Neuron (in vitro differentiated cells): Measurements from ENCODE around the gene OCIAD1.
"Not testable (repeated sequence)": the region's sequence is repeated elsewhere in the genome, so short reads cannot be mapped to it uniquely, and the experiment has no call there.

Experiments used
- H2AFZ ChIP-seq: one replicate; pipeline ENCODE4 v1.6.1; 2013; ENCODE audit warnings: low read depth, mild to moderate bottlenecking, inconsistent platforms, low read length, moderate library complexity
- H3K27me3 ChIP-seq: one replicate; pipeline ENCODE4 v1.6.1; 2013; ENCODE audit warnings: low read length; ENCODE audit not compliant: insufficient read depth
- H3K36me3 ChIP-seq: one replicate; pipeline ENCODE4 v1.6.1; 2013; ENCODE audit warnings: low read length; ENCODE audit not compliant: insufficient read depth
- H3K4me1 ChIP-seq: one replicate; pipeline ENCODE4 v1.6.1; 2013; ENCODE audit warnings: low read length; ENCODE audit not compliant: insufficient read depth
- H3K4me3 ChIP-seq: 2 replicates; pipeline ENCODE4 v1.5.1; 2013; ENCODE audit warnings: mild to moderate bottlenecking, low read length, moderate library complexity
- H3K9me3 ChIP-seq: one replicate; pipeline ENCODE4 v1.6.1; 2013; ENCODE audit warnings: low read length

Gene OCIAD1

DNA sequence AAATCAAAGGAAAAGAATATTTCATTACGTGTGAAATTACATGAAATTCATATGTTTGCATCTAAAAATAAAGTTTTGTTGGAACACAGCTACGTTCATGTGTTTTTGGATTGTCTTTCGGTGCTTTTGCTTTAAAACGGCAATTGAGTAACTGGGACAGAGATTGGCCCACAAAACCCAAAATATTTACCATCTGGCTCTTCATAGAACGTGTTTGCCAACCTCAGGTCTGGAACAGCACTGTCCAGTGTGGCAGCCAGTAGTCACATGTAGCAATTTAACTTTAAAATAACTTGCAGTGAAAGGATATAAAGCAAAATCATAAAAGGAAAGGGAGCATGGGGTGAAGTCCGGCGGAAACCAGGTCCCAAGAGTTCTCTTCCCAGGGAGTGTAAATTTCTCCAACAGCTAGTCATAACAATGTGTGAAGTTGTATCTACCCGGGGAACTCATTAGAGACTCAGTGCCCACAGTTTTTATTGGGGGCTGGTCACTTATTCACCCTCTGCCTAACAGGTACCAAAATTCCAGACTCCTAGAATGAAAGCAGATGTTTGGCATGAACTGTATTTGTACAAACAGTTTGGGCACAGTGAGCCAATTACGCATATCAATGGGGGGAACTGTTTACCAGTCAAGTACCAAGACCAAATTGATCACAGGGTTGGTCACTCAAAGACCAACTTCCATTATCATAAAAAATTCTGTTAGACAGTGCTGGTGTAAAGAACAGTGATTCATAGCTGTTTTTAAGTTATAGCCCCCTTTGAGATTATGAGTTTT, 10.3 kb downstream of the OCIAD1 start:
- Histone ChIP-seq H3K36me3 (peaks cover 80% of the 10 kb centered on the region), H3K9me3 (no peaks in the 10 kb centered on the region), H2AFZ (no peak overlapping the region), H3K4me1 (no peaks in the 10 kb centered on the region), H3K4me3 (no peak overlapping the region), H3K27me3 (no peaks in the 10 kb centered on the region)

DNA sequence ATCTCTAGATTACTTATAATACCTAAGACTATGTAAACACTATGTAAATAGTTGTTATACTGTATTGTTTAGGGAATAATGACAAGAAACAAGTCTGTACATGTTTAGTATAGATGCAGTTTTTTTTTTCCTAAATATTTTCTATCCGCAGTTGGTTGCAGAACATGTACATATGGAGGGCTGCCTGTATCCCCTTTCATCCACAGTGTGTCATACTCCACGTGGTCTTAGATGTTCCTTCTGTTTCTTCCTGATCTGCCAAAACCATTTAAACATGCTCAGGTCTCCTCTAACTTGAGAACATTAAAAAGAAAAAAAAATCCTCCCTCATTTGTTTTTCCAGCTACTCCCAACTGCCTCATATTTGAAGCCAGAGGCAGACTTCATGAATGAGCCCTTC, 14.0 kb downstream of the OCIAD1 start:
- peaks cover 69% of the 10 kb centered on the region for H3K36me3 ChIP-seq
- H2AFZ ChIP-seq = no peak overlapping the region
- H3K4me3 ChIP-seq = no peak overlapping the region
- no peaks in the 10 kb centered on the region for H3K27me3 ChIP-seq
- H3K9me3 ChIP-seq = no peaks in the 10 kb centered on the region
- H3K4me1 ChIP-seq = no peaks in the 10 kb centered on the region

DNA sequence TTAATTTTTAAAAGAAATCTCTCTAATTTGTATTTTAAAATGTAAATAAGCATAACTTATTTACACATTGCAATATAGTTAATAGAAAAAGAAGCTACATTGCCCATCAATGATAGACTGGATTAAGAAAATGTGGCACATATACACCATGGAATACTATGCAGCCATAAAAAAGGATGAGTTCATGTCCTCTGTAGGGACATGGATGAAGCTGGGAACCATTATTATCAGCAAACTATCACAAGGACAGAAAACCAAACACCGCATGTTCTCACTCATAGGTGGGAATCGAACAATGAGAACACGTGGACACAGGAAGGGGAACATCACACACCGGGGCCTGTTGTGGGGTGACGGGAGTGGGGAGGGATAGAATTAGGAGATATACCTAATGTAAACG, 17.9 kb downstream of the OCIAD1 start:
- H3K36me3 ChIP-seq = peaks cover 70% of the 10 kb centered on the region

DNA sequence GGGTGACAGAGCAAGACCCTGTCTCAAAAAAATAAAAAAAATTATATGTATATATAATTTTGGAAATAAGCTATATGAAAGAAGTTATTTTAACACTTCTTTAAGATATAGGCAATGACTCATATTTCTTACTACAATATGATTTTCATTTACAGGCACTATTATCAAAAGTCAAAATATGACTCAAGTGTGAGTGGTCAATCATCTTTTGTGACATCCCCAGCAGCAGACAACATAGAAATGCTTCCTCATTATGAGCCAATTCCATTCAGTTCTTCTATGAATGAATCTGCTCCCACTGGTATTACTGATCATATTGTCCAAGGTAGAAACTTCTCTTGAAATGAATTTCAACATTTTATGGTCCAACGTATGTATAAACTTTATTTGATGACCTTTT, 20.8 kb downstream of the OCIAD1 start:
- Histone ChIP-seq H3K27me3 (no peaks in the 10 kb centered on the region), H3K4me1 (no peaks in the 10 kb centered on the region), H3K4me3 (no peak overlapping the region), H2AFZ (no peak overlapping the region), H3K36me3 (peaks cover 66% of the 10 kb centered on the region), H3K9me3 (no peaks in the 10 kb centered on the region)

More for the DNA sequence above, 17.9 kb downstream of the OCIAD1 start:
- not testable (repeated sequence) for H3K27me3 ChIP-seq, H3K4me1 ChIP-seq, H2AFZ ChIP-seq, H3K9me3 ChIP-seq, H3K4me3 ChIP-seq

DNA sequence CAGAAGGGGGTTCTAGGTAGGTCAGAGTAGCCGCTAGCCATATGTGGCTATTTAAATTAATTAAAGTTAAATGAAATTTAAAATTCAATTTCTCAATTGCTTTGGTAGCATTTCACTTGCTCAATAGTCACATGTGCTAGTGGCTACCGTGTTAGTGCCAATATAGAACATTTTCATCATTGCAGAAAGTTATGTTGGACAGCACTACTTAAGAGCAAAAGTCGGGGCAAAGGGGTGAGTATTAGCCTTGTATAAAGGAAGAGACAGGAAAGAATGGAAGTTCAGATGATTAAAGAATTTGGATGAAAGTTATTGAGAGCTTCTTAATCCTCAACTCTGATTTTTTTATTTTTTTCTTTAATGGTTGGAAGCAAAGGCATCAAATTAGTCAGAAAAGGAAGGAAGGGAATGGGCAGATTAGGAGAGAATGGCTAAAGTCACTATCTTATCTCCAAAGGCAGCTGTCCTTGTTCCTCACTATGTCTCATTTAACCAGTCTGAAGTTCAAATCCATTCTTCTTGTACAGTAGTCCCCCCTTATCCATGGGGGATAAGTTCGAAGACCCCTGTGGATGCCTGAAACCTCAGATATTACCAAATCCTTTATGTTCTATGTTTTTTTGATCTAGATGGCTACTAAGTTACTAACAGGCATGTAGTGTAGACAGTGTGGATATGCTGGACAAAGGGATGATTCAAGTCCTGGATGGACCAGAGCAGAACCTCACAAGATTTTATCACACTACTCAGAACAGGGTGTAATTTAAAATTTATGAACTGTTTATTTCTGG, 22.9 kb downstream of the OCIAD1 start:
- Histone ChIP-seq H3K27me3 (no peaks in the 10 kb centered on the region), H3K4me3 (no peak overlapping the region), H3K4me1 (no peaks in the 10 kb centered on the region), H2AFZ (no peak overlapping the region), H3K9me3 (no peaks in the 10 kb centered on the region), H3K36me3 (peaks cover 72% of the 10 kb centered on the region)

DNA sequence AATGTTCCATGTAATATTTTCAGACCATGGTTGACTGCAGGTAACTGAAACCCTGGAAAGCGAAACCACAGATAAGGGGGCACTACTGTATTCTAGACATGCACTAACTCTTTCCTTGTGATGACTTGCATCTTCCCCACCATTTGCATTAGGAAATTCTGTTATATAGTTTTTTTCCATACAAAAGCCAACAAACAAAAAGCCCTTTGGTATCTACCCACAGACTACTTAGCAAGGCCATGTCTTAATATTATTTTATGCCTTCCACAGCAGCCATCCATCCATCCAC, 23.5 kb downstream of the OCIAD1 start:
- no peaks in the 10 kb centered on the region for H3K4me1 ChIP-seq
- H2AFZ ChIP-seq = no peak overlapping the region
- no peak overlapping the region for H3K4me3 ChIP-seq
- no peaks in the 10 kb centered on the region for H3K27me3 ChIP-seq
- peaks cover 76% of the 10 kb centered on the region for H3K36me3 ChIP-seq
- no peaks in the 10 kb centered on the region for H3K9me3 ChIP-seq

DNA sequence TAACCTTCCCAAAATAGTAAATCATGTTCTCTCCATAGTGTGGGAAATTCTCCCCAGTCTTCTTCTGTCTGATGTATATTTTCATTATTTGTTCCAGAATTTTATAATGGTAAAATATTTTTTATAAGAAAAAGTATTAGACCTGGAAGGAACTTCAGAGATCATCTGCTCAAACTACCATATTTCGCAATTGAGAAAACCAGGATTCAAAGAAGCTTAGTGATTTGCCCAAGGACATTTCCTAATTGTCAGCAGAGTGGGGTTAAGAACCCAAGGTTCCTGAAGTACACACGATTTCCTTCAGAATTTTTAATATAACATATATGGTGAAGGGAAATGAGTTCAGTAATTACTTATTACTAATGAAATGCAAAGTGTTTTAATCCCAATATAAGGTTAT, 24.1 kb downstream of the OCIAD1 start:
- Histone ChIP-seq H3K4me1 (no peaks in the 10 kb centered on the region), H2AFZ (no peak overlapping the region), H3K9me3 (no peaks in the 10 kb centered on the region), H3K4me3 (no peak overlapping the region), H3K36me3 (peaks cover 77% of the 10 kb centered on the region), H3K27me3 (no peaks in the 10 kb centered on the region)

DNA sequence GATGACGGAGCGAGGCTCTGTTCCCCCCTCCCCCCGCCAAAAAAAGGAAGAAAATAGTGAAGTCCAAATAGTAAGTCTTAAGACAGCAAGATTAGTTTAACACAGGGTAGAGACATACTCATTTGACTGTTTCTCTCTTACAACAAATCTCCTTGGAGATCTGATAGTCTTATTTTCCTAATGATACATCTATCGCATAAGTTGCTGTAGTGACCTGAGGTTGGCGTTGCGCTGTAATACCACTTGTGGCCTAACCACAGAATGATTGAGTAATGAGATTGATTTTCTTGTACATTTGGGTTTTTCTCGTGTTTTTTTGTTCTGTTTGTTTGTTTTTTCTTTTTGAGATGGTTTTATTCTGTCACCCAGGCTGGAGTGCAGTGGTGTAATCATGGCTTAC, 27.2 kb downstream of the OCIAD1 start:
- Histone ChIP-seq H3K9me3 (no peaks in the 10 kb centered on the region), H3K27me3 (no peaks in the 10 kb centered on the region), H2AFZ (no peak overlapping the region), H3K4me3 (no peak overlapping the region), H3K4me1 (no peaks in the 10 kb centered on the region), H3K36me3 (peaks cover 66% of the 10 kb centered on the region)

DNA sequence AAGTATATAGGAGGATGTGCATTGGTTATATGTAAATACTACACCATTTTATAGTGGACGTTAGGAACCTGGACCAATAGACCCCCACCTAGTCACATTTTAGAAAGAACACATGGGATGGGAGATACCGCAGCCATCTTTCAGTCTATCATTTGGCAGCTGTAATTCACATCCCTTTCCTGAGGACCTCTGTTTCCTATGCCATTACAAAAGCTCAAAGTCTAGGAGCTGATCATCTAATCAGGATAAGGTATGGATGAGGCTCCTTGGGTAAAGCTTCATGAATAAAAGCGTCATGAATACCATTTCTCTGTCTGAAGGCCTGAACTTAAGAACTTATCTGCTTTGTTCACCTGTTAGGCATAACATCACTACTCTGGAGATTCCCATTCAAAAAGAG, 31.1 kb downstream of the OCIAD1 start:
- Histone ChIP-seq H3K4me3 (no peak overlapping the region), H2AFZ (no peak overlapping the region), H3K27me3 (no peaks in the 10 kb centered on the region), H3K36me3 (peaks cover 41% of the 10 kb centered on the region), H3K4me1 (no peaks in the 10 kb centered on the region), H3K9me3 (no peaks in the 10 kb centered on the region)

DNA sequence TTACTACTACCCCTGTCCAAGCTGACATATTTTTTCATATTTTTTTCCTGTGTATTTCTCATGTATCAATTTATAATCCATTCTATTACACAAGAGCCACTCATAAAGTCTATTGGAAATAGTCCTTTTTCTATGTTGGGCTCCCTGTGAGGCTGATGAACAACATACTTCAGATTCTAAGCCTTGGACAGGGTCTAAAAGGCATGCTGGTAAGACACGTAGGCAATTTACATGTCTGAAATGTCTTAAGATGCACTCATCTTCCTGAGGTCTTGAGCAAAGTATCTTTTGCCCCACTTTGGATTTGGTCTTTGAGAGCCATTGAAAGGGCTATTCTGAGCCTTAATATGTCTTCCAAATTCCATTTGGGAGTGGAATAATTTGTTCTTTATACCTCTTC, 31.8 kb downstream of the OCIAD1 start:
- Histone ChIP-seq H3K27me3 (no peaks in the 10 kb centered on the region), H2AFZ (no peak overlapping the region), H3K4me3 (no peak overlapping the region), H3K4me1 (no peaks in the 10 kb centered on the region), H3K36me3 (peaks cover 38% of the 10 kb centered on the region), H3K9me3 (no peaks in the 10 kb centered on the region)

DNA sequence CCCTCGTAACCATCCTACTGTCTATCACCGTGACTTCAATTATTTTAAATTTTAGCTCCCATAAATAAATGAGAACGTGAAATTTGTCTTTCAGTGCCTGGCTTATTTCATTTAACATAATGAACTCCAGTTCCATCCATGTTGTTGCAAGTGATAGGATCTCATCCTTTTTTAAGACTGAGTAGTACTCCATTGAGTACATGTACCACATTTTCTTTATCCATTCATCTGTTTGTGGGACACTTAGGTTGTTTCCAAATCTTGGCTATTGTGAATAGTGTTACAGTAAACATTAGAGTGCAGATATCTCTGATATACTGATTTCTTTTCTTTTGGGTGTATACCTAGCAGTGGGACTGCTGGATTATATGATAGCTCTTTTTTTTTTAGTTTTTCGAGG, 32.8 kb downstream of the OCIAD1 start:
- H3K9me3 ChIP-seq = no peaks in the 10 kb centered on the region
- no peaks in the 10 kb centered on the region for H3K4me1 ChIP-seq
- H2AFZ ChIP-seq = no peak overlapping the region
- peaks cover 27% of the 10 kb centered on the region for H3K36me3 ChIP-seq
- H3K27me3 ChIP-seq = no peaks in the 10 kb centered on the region
- no peak overlapping the region for H3K4me3 ChIP-seq

DNA sequence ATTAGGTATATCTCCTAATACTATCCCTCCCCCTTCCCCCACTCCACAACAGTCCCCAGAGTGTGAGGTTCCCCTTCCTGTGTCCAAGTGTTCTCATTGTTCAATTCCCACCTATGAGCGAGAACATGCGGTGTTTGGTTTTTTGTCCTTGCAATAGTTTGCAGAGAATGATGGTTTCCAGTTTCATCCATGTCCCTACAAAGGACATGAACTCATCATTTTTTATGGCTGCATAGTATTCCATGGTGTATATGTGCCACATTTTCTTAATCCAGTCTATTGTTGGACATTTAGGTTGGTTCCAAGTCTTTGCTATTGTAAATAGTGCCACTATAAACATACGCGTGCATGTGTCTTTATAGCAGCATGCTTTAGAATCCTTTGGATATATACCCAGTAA, 33.8 kb downstream of the OCIAD1 start:
- H3K27me3 ChIP-seq, H2AFZ ChIP-seq, H3K4me1 ChIP-seq, H3K9me3 ChIP-seq, H3K4me3 ChIP-seq: not testable (repeated sequence)
- peaks cover 19% of the 10 kb centered on the region for H3K36me3 ChIP-seq

DNA sequence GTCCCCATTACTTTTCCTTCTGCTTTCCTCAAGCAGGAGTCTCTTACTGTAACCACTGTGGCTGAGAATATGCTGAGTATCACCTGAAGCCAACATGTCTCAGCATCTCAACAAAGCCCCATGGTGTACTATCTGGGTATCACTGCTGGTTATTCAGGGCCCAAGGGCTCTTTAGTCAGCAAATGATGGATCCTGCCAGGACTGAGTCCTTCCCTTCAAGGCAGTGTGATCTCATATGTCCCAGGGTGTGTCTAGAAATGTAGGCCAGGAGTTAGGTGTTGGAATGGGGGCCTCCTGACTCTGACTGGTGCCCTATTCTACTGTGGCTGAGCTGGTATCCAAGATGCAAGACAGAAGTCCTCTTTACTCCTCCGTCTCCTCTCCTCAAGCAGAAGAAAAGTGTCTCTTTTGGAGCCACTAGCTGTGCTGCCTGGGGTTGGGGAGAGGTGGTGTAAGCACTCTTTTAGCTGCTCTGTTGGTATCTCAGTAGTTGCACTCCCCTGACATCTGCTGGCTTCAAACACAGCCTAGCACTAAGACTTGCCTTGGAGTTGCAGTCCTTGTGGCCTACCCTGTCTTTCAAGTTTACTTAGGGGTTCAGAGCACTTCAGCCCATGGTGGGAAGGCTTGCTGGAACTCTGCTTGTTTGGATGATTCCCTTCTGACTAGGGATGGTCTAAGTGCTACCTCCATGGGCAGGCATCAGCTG, 47.1 kb downstream of the OCIAD1 start:
- no peak overlapping the region for H2AFZ ChIP-seq
- no peaks in the 10 kb centered on the region for H3K4me1 ChIP-seq
- no peaks in the 10 kb centered on the region for H3K27me3 ChIP-seq
- H3K36me3 ChIP-seq = no peaks in the 10 kb centered on the region
- no peak overlapping the region for H3K4me3 ChIP-seq
- no peaks in the 10 kb centered on the region for H3K9me3 ChIP-seq
